Measurements from ENCODE around the gene NCEH1.
"Not testable (repeated sequence)": the region's sequence is repeated elsewhere in the genome, so short reads cannot be mapped to it uniquely, and the experiment has no call there.

The NCEH1 gene

GRCh38 chr3:172710664-172711453 is at the start of gene NCEH1:
NCEH1 (minus strand) TSS chr3:172711067; CDS start chr3:172710984, 83 bp downstream.
- DNase-seq: peak; percentile 91

GRCh38 chr3:172760416-172760815 is 49.5 kb upstream of the NCEH1 start:
- DNase-seq: not testable (repeated sequence)

GRCh38 chr3:172753125-172753524 is 42.3 kb upstream of the NCEH1 start:
- no peak for DNase-seq

GRCh38 chr3:172752651-172753050 is 41.8 kb upstream of the NCEH1 start:
- no peak for DNase-seq

- DNase-seq: no peak
Observed at GRCh38 chr3:172751175-172751704, 40.4 kb upstream of the NCEH1 start.

- peak; percentile 99 for DNase-seq
Observed at GRCh38 chr3:172750368-172751174, 39.7 kb upstream of the NCEH1 start, which contains the start of gene ECT2. ECT2 (plus strand) TSS chr3:172750726; CDS start chr3:172754531, 3,805 bp downstream.

- no peak for DNase-seq
Observed at GRCh38 chr3:172750069-172750367, 39.2 kb upstream of the NCEH1 start.

- DNase-seq: peak; percentile 19
Observed at GRCh38 chr3:172749230-172749965, 38.5 kb upstream of the NCEH1 start.

- no peak for DNase-seq
Observed at GRCh38 chr3:172746475-172746874, 35.6 kb upstream of the NCEH1 start.

- no peak for DNase-seq
Observed at GRCh38 chr3:172739462-172739861, 28.6 kb upstream of the NCEH1 start.

GRCh38 chr3:172735014-172735413 is 24.1 kb upstream of the NCEH1 start:
- no peak for DNase-seq

- no peak for DNase-seq
Observed at GRCh38 chr3:172726380-172726779, 15.5 kb upstream of the NCEH1 start.

GRCh38 chr3:172722536-172723040 is 11.7 kb upstream of the NCEH1 start:
- not testable (repeated sequence) for DNase-seq

- DNase-seq: no peak
Observed at GRCh38 chr3:172717493-172718088, 6.7 kb upstream of the NCEH1 start.

- no peak for DNase-seq
Observed at GRCh38 chr3:172716476-172716875, 5.6 kb upstream of the NCEH1 start.

- DNase-seq: no peak
Observed at GRCh38 chr3:172713316-172713715, 2.4 kb upstream of the NCEH1 start.

GRCh38 chr3:172711454-172711795 is 558 bp upstream of the NCEH1 start:
- no peak for DNase-seq

GRCh38 chr3:172709774-172710663 is 848 bp downstream of the NCEH1 start:
- peak; percentile 27 for DNase-seq

- no peak for DNase-seq
Observed at GRCh38 chr3:172708921-172709773, 1.7 kb downstream of the NCEH1 start.

GRCh38 chr3:172707967-172708366 is 2.9 kb downstream of the NCEH1 start:
- no peak for DNase-seq

- DNase-seq: no peak
Observed at GRCh38 chr3:172707030-172707429, 3.8 kb downstream of the NCEH1 start.

Data from NCI-H1092 treated with DMSO at 0.1 percent for 48 hours (cell line).